Spleen (tissue), 11 donors: ENCODE data around the gene SNRPB2. TPM values are rescaled to one million over a fixed set of nuclear protein-coding genes. Genes with fewer than 3 reads are reported as not detected.
A peak's percentile ranks its signal among the peaks of the same experiment; 100 is the strongest.

Source experiments
- DNase-seq: peaks from one replicate; pipeline ENCODE4 v3.0.0-alpha.2; 2020
- H3K27ac ChIP-seq, 8 donors: fragments of 200-600 bp; sonication (generic) in 7 of 8; 1 replicate in 4 of 8; 2 replicates in 4 of 8; pipeline versions ENCODE4 v1.5.0 to v1.8.0; 2016 to 2021; ENCODE audit warnings: inconsistent platforms in 4 of 8, mild to moderate bottlenecking in 4 of 8, moderate library complexity in 1 of 8
- H3K27me3 ChIP-seq, 7 donors: fragments of 200-600 bp; sonication (generic) in 6 of 7; replicated peaks in 1 of 7; 1 replicate in 4 of 7; 2 replicates in 3 of 7; pipeline versions ENCODE4 v1.5.0 to v1.8.0; 2016 to 2021; ENCODE audit warnings: inconsistent platforms in 3 of 7, mild to moderate bottlenecking in 1 of 7
- H3K36me3 ChIP-seq, 6 donors: fragments of 200-600 bp; sonication (generic) in 5 of 6; 1 replicate in 4 of 6; 2 replicates in 2 of 6; pipeline versions ENCODE4 v1.5.0 to v1.8.0; 2016 to 2021; ENCODE audit warnings: inconsistent platforms in 2 of 6
- H3K4me1 ChIP-seq, 6 donors: fragments of 200-600 bp; sonication (generic) in 5 of 6; 1 replicate in 3 of 6; 2 replicates in 3 of 6; pipeline versions ENCODE4 v1.5.0 to v1.8.0; 2016 to 2021; ENCODE audit warnings: inconsistent platforms in 3 of 6
- H3K4me3 ChIP-seq, 8 donors: fragments of 200-600 bp; sonication (generic) in 7 of 8; 1 replicate in 4 of 8; 2 replicates in 4 of 8; pipeline versions ENCODE4 v1.5.0 to v1.8.0; 2016 to 2021; ENCODE audit warnings: inconsistent platforms in 4 of 8, mild to moderate bottlenecking in 4 of 8, moderate library complexity in 2 of 8
- H3K9me3 ChIP-seq, 8 donors: fragments of 200-600 bp; sonication (generic) in 7 of 8; 1 replicate in 4 of 8; 2 replicates in 4 of 8; pipeline versions ENCODE4 v1.5.0 to v1.8.0; 2016 to 2021; ENCODE audit warnings: inconsistent platforms in 4 of 8
- POLR2A ChIP-seq, 3 donors: fragments of 450-650 bp; IDR thresholded peaks; one replicate each; pipeline ENCODE4 v1.5.1; 2017; ENCODE audit warnings: antibody characterized with exemption in 3 of 3, mild to moderate bottlenecking in 1 of 3
- POLR2AphosphoS5 ChIP-seq, 3 donors: sonication (generic); formaldehyde crosslinking; IDR thresholded peaks; one replicate each; pipeline ENCODE4 v1.5.1; 2017; ENCODE audit warnings: antibody characterized with exemption in 3 of 3
- WGBS, 5 donors: extraction: QIAGEN DNeasy Blood & Tissue Kit in 3 of 5; methylation state at CpG; one replicate each; pipeline versions ENCODE4 v1.1.5 to v1.1.7; 2013 to 2018; 5-methylcytosine and 5-hydroxymethylcytosine counted together
- intact Hi-C: fragments of 100-400 bp; cut with DNase I; formaldehyde crosslinking; loops from one replicate; pipeline ENCODE4 v1.15.0; 2023; ENCODE audit warnings: low total_unique reads
- polyA plus RNA-seq, 3 donors: library from polyadenylated mRNA; stranded (reverse); fragments of 200-250 nt; gene quantifications; one replicate each; pipeline ENCODE4 v1.2.1, GENCODE V29; 2013
- total RNA-seq, 7 donors: library from RNA; depleted of rRNA in 3 of 7; stranded (reverse); fragments of >200 nt in 3 of 7; fragmentation: NEBNext Ultra II Directional in 4 of 7; extraction: Animal tissue kit (Norgen Biotek cat#: 25700) in 4 of 7; gene quantifications; one replicate each; pipeline versions ENCODE4 v1.1.0 to v1.2.1, GENCODE V29; 2016 to 2021
- TF ChIP-seq, protein P1 (sequence below), 11 experiments: fragments of 200-600 bp in 7 of 11; fragments of 450-650 bp in 4 of 11; sonication (generic) in 4 of 11; IDR thresholded peaks in 8 of 11; conservative IDR thresholded peaks in 3 of 11; 1 replicate in 7 of 11; 2 replicates in 4 of 11; pipeline versions ENCODE4 v1.4.0 to v1.8.0; 2016 to 2021; ENCODE audit warnings: antibody characterized with exemption in 11 of 11, inconsistent platforms in 4 of 11, mild to moderate bottlenecking in 1 of 11
- donor health status: healthy with polysubstance abuse.
- donor health status: DM: no; HTN: no; CAD: no; lungs with moderate emphysema.
- donor health status: DM: no; HTN: no; CAD: no.
- donor health status: Bipolar disorder and iron deficiency.
- donor health status: healthy.
- donor health status: DM: no; HTN: no; CAD: no.
- donor health status: DM: yes; HTN: yes; CAD: no.

The SNRPB2 gene
- total and polyA plus RNA-seq, 10 donors = 20.3 to 68.8 (median 40.9) TPM

DNA sequence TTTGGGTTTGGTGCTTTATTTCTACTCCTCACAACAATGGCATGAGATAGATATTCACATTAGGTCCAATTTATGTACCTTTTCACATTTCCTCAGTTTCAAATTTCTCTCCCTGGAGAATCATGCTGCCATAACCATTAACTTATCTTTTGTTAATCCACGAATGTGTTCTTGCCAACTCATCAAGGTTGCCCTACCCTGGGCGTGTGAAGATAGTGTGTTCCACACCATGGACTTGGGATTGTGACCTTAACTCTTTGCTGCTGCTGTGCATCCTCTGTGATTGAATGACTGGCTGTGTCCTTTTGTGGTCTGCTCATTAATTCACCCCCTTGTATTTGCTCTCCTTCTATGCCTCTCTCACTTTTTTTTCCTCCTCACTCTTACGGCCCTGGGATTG lies 34.2 kb upstream of the SNRPB2 start:
- no peaks in the 10 kb centered on the region for H3K9me3 ChIP-seq
- H3K4me1 ChIP-seq = no peaks in the 10 kb centered on the region
- H3K36me3 ChIP-seq = no peaks in the 10 kb centered on the region
- no peaks in the 10 kb centered on the region for H3K27me3 ChIP-seq
- no peak for DNase-seq
- no peak overlapping the region for H3K4me3 ChIP-seq
- WGBS, 5 donors = 58 to 82% (median 75%) methylated on average over 3 of the region's 3 CpGs
- TF ChIP-seq, protein P1, sequence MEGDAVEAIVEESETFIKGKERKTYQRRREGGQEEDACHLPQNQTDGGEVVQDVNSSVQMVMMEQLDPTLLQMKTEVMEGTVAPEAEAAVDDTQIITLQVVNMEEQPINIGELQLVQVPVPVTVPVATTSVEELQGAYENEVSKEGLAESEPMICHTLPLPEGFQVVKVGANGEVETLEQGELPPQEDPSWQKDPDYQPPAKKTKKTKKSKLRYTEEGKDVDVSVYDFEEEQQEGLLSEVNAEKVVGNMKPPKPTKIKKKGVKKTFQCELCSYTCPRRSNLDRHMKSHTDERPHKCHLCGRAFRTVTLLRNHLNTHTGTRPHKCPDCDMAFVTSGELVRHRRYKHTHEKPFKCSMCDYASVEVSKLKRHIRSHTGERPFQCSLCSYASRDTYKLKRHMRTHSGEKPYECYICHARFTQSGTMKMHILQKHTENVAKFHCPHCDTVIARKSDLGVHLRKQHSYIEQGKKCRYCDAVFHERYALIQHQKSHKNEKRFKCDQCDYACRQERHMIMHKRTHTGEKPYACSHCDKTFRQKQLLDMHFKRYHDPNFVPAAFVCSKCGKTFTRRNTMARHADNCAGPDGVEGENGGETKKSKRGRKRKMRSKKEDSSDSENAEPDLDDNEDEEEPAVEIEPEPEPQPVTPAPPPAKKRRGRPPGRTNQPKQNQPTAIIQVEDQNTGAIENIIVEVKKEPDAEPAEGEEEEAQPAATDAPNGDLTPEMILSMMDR (IDR thresholded peaks at IDR 0.05 in 8 of 11, conservative IDR thresholded peaks at IDR 0.05 in 3 of 11) = no peak
- TF ChIP-seq POLR2AphosphoS5 (IDR thresholded peaks at IDR 0.05) = no peak
- no peak for TF ChIP-seq POLR2A (IDR thresholded peaks at IDR 0.05)
- intact Hi-C loops = no loop called here
- H3K27ac ChIP-seq = no peak overlapping the region

DNA sequence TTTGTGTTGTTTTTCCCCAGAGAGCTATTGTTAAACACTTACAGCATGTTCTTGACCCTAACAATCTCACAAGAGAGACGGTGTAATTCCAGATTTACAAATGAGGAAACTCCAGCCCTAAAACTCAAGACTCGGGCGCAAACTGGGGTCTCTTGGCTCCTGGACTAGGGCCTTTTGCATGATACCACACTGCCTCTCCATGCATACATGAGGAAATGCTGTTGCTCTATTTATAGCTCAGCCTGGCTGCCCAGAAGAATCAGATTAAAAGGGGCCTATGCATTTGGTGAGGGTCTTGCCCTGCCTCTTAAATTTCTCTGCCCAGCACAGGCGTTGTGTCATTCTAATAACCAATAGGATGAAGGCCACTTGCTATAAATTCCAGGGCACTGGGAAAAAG lies 30.5 kb upstream of the SNRPB2 start:
- TF ChIP-seq POLR2AphosphoS5 (IDR thresholded peaks at IDR 0.05) (no peak), POLR2A (IDR thresholded peaks at IDR 0.05) (no peak)
- TF ChIP-seq, protein P1 (IDR thresholded peaks at IDR 0.05 in 8 of 11, conservative IDR thresholded peaks at IDR 0.05 in 3 of 11) = no peak
- Histone ChIP-seq H3K4me3 (no peak overlapping the region), H3K27ac (no peak overlapping the region), H3K36me3 (no peaks in the 10 kb centered on the region), H3K4me1 (no peaks in the 10 kb centered on the region), H3K9me3 (no peaks in the 10 kb centered on the region), H3K27me3 (no peaks in the 10 kb centered on the region)
- WGBS, 5 donors = 58 to 80% (median 76%) methylated on average over 4 of the region's 4 CpGs
- no peak for DNase-seq
- intact Hi-C loops = no loop called here

DNA sequence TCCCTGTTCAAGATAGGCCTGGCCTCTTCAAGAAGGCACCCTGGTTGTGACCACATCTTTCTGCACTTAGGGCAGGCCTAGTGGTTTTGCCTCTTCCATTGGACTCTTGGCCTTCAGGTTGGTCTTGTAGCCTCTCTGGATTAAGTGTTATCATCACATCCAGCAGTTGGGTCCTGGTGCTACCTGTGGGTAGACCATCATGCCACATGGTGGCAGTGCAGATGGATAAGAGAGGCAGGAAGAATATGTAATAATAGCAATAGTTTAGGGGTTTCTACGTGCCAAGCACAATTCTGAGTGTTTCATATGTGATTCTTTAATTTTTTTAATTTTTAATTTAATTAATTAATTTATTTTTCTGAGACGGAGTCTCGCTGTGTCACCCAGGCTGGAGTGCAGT lies 28.5 kb upstream of the SNRPB2 start:
- Histone ChIP-seq H3K27me3 (no peaks in the 10 kb centered on the region), H3K36me3 (no peaks in the 10 kb centered on the region), H3K4me1 (no peaks in the 10 kb centered on the region), H3K27ac (no peak overlapping the region), H3K9me3 (peaks cover 0 to 10% (median 3%) of the 10 kb centered on the region in 8 donors), H3K4me3 (no peak overlapping the region)
- DNase-seq = no peak
- WGBS, 5 donors = 37 to 76% (median 72%) methylated on average over 3 of the region's 3 CpGs
- TF ChIP-seq, protein P1 (IDR thresholded peaks at IDR 0.05 in 8 of 11, conservative IDR thresholded peaks at IDR 0.05 in 3 of 11) = peak in 3 of 11 experiments; percentile 26 to 47 (median 30)
- TF ChIP-seq POLR2A (IDR thresholded peaks at IDR 0.05) (no peak), POLR2AphosphoS5 (IDR thresholded peaks at IDR 0.05) (no peak)
- intact Hi-C loops = no loop called here

DNA sequence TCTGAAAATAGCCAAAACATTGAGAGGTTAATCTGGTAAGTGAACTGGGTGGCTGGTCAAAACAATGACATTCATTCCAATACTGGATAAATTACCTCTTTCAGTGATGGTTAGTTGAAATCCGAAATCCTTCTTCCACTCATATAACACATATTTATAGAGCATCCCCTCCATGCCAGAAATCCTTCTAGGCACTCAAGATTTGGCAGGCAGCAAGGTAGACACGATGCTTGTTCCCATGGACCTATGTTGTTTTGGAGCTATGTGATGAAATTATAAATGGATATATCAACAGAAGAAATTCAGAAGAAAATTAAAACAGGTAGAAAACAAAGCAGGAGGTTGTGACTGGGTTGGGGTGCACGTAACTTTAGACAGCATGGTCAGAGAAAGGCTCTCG lies 26.3 kb upstream of the SNRPB2 start:
- no peak overlapping the region for H3K4me3 ChIP-seq
- intact Hi-C loops = no loop called here
- H3K27ac ChIP-seq = no peak overlapping the region
- H3K36me3 ChIP-seq = no peaks in the 10 kb centered on the region
- no peak for DNase-seq
- TF ChIP-seq POLR2AphosphoS5 (IDR thresholded peaks at IDR 0.05) (no peak), POLR2A (IDR thresholded peaks at IDR 0.05) (no peak)
- TF ChIP-seq, protein P1 (IDR thresholded peaks at IDR 0.05 in 8 of 11, conservative IDR thresholded peaks at IDR 0.05 in 3 of 11) = no peak
- peaks cover 0 to 5% (median 2%) of the 10 kb centered on the region in 6 donors for H3K4me1 ChIP-seq
- no peaks in the 10 kb centered on the region for H3K27me3 ChIP-seq
- peaks cover 0 to 13% (median 4%) of the 10 kb centered on the region in 8 donors for H3K9me3 ChIP-seq
- WGBS, 5 donors = 83 to 92% (median 85%) methylated on average over 4 of the region's 4 CpGs
